Limb (tissue), 2 donors: Measurements from ENCODE around the gene CLSTN2.

Source experiments
- DNase-seq, 2 donors: peaks; one replicate each; pipeline ENCODE4 v3.0.0-alpha.2; 2016; ENCODE audit errors: extremely low spot score in 2 of 2

CLSTN2 gene

DNA sequence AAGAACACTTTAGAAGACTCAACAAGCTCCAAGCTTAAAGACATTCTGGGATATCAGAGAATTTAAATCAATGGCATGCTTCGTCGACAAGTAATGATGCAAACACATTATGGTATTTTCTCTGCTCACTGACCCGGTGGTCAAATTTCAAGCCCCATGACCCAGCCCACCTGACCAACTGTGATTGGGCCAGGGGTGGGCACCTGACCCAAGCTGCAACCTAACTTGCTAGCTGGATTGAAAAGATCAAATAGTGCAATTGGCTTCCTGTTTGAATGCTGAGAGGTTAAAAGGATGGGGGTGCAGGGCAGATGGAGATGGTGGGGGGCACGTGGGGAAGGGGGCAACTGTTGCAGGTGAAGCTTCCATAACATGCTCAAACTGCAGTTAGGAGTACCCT is 250.4 kb downstream of the CLSTN2 start:
- no peak for DNase-seq

DNA sequence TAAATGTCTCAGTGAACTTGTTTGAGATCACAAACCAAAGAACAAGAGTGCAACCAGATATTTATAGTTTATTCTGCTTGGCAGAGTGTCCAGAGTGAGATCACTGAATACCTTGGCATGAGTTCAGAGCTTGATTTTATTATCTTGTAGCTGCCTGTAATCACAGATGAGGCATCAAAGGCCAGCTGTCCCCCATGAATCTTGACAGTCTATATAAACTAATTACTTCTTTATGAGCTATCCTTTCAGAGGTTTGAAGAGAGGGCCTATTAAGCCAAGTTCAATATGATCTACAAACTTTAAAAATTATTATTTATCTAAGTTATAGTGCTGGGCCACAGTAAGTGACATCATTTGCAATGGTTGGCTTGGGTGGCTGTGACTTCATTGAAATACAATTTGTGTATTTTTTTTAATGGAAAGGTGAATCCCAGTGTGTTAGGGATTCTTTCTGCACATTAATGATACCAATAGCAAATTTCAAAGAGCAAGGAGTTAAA is 251.5 kb downstream of the CLSTN2 start:
- DNase-seq: peak; percentile 41 to 83

DNA sequence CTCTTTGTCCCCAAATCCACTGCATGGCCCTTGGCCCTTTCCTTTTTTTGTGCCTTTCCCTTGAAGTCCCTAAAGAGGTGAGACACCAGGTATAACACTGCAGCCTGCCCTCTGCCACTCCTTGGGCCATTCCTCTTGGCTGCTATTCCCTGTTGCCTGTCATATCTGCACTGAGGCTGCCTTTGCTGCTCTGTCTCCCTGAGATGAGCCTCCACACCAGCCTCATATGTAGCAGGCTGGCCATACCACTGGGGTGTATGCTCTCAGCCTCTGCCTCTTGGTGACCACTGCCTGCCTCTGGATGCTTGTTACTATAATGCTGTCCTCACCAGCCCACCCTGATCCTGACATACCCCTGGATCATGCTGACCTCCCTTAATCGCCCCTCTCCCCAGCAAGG is 252.0 kb downstream of the CLSTN2 start:
- no peak for DNase-seq

DNA sequence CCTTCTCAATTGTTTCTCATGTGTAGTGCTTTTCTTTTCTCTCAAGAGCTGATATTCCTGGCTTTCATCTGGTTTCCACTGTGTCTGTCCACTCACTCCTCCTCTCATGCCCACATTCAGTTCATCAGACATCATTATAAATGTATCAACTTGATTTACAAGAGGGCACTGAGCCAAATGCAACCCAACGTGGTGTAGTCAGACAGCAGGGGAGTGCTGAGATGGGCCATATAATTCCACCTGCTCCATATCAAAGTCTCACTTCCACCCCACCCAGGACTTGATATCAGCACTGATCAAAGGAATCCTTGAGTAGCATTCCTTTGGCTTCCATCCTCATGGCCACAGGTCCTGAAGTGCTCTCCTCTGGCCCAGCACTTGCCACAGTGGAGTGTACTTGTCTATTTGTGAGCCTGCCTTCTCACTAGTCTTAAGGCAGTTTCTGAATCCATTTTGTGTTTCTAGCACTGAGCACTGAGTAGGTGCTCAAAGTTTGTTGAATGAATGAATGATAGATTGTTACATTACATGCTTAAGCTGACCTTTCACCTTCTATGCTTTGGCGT is 252.8 kb downstream of the CLSTN2 start:
- no peak for DNase-seq

DNA sequence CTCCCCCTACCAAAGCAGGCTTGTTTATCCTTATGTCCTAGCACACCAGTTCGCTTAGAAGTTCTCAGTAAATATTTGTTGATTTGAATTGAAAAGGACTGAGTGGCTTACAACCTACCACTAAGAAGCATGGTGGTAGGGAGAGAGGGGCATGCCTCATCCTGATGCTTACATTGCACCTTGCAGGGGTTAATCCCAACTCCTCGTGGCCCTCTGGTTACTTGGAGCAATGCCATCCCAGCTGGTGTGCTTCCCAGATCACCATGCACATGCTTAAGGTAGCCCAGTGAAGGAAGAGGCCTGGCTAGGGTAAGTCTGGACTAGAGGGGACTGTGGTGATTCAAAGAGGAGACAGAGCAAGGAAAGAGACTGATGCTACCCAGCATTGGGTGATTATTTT is 253.3 kb downstream of the CLSTN2 start:
- DNase-seq: no peak

DNA sequence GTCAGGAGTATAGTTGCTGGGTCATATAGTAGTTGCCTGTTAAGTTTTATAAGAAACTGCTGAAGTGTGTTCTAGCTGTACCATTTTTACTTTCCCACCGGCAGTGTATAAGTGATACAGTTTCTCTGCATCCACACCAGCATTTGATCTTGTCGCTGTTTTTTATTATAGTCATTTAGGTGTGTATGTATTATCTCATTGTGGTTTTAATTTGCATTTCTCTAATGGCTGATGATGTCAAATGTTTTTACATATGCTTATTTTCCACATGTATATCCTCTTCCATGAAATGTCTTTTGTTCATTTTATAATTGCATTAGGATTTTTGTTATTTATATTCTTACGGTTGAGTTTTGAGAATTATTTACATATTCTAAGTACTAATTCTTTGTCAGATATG is 254.3 kb downstream of the CLSTN2 start:
- DNase-seq: no peak

DNA sequence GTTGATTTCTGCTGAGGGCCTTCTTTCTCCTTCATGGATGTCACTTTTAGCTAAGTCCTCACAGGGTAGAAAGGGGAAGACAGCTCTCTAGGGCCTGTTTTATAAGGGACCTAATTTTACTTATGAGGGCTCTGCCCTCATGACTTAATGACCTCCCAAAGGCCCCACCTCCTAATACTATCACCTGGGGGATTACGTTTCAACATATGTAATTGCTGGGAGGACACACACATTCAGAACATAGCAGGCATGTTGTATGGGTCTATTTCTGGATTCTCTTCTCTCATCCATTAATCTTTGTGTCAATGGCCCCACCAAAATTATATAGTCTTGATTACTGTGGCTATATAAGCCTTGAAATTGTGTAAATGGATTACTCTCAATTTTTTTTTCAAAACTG is 255.0 kb downstream of the CLSTN2 start:
- DNase-seq: no peak

DNA sequence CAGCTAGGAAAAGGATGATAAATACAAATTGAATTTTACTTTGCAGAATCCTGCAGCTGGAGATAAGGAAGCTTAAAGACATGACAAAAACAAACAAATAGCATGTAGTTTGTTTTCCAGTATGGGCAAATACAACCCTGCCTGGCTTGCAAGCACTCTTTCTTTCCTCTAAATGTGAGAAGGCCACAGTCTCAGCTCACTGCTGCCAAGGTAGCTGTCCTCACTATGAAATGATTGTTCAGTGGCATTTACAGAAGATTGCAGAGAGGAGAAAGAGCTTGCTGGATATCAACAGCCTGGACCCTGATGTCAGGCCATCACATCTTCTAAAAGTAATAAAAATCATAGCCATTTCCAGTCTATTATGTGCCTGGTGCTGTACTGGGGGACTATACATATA is 262.0 kb downstream of the CLSTN2 start:
- DNase-seq: no peak

DNA sequence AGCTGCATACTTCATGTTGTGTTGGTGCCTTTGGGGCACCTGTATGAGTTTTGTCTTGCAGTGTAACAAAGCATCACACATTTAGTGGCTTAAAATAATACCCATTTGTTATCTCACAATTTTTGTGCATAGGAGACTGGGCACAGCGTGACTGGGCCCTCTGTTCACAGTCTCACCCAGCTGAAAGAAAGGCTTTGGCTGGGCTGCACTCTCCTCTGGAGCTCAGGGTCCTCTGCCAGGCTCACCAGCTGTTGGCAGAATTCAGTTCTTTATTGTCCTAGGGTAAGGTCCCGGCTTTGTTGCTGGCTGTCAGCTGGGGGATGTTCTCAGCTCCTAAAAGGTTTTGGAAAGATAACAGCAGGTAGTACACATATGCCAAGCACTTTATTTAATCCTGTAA is 263.3 kb downstream of the CLSTN2 start:
- no peak for DNase-seq

DNA sequence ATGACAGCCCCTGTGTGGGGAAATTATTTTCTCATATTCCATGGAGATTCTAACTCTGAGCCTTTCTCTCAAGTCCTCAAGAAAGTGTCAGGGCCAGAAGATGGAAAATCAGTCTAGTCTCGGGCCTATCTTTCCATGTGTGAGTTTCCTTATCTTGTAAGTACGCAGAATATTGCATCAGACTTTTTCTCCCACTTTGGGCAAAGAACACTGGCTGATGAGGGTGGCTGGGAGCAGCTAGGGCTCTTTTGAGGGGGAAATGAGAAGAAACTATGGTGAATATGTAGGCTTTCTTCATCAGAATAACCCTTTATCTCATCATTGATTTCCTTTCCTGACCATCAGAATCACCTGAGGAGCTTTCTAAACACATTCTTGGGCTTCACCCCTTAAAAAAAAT is 264.0 kb downstream of the CLSTN2 start:
- no peak for DNase-seq

DNA sequence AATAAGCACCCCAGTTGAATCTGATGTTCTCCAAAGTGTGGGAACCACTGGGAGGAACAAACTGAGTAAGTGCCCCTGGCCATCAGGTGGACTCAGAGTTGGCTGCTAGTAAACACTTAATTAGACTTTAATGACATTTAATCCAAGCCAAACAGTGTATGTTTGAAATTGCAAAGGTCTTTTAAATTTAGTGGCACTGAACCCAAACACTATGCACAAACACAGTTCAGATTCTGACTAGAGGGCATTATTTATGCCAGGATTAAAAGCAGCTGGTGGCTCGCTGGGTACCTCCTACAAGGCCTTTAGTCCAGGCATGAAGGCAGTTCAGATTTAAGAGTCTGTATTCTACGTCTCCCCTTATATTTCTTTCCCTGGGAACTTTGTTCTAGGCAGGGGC is 264.8 kb downstream of the CLSTN2 start:
- DNase-seq: no peak

DNA sequence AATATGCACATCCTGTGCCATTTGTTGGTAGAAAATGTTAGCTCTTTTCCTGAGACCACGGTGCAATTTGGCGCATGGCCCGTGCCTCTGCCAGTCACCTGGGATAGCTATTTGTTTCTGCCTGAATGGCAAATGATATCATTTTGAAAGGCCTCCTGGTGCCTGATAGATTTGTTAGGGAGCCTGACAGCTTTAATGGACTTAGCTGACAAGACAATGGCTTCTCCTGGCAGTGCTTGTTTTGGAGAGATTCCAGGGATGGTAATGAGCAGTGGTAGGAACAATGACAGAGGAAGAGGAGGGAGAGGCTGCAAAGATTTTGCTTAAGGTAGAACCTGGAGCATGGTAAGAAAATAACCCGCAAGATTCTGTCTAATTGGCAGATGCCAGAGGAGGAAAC is 268.5 kb downstream of the CLSTN2 start:
- no peak for DNase-seq

DNA sequence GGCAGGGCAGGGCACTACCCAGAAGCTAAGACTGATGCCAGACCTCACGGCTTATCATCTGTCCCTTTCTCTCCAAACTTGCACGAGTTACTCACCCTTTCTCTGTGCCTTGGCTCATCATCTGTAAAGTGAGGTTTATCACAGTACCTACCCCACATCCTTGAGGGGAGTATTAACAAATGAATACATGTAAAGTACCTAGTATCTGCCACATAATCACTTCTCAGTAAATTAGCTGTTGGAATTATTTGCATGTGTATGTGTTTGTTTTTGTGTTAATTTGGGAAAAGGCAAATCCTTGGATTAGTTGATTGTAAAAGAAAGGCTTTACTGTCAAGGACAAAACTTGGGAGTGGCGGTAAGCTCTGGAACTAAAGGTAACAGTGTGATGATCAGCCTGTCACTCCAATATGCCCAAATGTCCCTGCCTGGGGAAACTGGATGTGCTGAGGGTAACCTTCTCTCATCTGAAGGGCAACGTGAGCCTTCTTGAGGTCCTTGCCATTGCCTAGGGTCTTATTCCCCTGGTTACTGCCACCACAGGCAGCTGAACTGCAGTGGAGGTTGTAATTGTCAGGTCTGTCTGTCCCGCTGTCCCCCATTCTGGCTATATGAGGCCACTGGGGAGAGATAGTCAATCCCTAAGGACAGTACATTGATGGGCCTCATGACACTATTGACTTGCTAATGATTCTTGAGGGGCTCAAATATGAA is 269.4 kb downstream of the CLSTN2 start:
- DNase-seq: no peak

DNA sequence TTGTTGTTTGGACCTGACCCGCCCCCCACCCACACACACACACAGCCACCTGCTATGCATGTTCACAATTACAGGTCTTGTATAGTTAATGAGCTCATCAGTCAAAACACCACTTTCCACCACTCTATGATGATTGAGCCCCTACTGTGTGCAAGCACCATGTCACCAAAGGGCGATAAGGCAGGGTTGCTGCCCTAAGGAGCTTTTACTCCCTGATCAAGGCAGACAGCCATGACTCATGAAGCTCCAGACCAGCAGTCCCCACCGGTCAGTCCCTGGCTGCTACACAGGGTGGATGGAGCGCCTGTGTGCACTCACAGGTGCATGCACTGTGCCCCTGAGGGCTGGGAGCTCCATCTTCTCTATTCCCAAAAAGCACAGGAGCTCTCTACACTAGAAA is 270.6 kb downstream of the CLSTN2 start:
- DNase-seq: no peak

DNA sequence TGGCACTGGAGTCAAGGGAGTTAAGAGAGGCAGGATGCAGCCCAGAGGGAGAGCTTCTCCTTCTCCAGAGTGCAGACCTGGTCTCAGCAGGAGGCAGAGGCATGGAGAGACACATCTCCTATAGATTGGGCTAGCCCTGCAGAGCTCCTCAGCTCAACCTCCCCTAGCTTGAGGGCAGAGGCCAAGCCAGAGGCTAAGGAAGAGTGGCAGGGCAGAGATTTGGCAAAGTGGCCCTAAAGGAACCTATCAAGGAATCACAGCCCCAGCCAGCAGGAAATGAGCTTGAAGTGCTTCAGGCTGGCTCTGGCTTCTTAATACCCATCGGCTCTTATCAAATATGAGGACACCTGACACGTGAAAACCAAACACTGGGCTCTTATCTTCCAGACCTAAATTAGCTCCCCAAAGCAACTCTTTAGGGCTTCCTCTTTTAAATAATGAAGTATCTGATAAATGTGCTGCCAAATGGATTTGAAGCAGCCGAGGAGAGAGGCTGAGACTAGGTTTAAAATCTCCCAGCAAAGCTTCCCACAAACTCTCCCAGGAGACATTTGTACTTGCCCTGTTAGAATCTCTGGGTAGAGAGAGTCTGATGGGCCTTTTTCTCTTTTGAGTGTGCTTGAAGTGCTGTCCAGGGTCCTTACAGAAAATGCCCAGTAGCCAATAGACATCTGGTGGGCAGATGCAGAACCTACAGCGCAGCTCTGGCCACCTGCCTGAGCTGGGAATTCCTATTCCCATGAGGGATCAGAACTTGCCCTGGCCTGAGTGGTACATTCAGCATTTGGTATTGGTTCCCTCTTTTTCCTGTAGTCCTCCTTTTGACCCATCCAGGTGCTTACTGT is 271.4 kb downstream of the CLSTN2 start:
- DNase-seq: peak; percentile 40 to 56

DNA sequence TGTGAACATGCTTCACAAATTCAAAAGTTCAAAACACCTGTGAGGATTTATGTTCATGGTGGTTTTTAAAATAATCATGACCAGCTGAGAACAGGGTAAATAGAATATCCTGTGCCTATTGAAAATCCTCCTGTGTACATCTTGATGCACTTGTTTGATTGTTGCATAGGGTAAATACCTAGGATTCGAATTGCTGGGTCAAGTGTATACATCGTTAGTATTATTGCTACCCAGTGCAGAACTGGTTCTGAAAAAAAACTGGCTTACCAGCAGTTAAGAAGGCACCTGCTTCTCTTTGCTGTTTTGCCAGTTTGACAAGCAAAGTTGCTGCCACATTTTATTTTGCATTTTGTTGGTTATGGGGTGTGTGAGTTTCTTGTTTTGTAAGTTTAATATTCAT is 272.6 kb downstream of the CLSTN2 start:
- DNase-seq: no peak

DNA sequence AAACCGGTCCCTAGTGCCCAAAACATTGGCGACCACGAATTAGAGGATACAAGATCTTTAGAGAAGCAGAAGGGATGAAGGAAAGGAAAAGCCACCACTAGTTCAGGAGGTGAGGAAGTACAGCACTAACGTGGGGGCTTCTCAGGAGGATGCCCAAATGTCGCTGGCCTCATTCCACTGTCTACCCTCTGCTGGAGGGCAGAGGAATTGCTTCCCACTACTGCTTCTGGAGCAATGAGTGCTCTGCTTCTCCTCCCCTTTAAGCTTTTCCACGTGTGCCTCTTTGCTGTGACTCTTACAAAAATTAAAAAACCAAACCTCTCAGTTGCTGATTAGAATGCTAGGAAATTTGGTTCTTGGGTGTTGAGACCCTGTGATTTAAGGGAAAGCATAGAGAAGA is 281.3 kb downstream of the CLSTN2 start:
- no peak for DNase-seq

DNA sequence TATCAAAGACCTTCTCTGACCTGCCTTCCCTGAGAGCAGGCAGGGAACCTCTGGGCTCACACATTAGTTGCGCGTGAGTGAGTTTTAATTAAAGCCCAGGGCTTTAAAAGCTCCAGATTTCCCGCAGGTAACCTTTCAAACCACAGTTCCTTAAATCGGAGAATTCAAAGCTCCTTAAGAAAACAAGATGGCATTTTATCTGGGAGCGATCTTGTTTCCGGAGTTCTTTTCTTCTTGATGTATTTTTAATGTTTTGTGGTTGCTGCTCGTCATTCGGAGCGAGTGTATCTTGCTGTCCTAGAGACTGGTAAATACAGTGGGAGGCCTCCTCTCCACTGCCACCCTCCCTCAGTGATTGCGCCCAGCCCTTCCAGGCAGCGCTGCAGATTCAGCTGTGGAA is 284.3 kb downstream of the CLSTN2 start:
- no peak for DNase-seq

DNA sequence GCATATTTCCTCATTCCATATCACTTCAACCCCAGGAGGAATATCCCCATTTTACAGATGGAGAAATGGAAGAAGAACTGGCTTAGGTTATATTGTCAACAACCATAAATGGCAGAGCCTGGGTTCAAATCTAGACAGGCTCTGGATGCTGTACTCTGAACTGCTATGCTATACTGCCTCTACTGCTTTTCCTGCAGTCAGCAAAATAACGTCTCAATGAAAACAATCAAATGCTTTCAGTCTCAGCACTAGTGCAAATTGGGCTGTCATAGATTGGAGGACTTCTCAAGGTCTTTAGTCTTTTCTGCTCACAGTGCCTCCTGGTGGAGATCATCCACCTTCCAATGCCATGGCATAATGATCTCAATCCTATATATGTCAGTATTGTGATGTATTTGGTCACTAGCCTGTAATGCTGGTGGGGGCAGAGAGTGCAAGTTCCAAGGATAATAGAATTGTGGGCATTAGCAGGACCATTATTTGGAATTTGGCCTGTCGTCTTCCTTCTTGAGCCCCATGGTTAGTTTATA is 285.0 kb downstream of the CLSTN2 start:
- DNase-seq: no peak

DNA sequence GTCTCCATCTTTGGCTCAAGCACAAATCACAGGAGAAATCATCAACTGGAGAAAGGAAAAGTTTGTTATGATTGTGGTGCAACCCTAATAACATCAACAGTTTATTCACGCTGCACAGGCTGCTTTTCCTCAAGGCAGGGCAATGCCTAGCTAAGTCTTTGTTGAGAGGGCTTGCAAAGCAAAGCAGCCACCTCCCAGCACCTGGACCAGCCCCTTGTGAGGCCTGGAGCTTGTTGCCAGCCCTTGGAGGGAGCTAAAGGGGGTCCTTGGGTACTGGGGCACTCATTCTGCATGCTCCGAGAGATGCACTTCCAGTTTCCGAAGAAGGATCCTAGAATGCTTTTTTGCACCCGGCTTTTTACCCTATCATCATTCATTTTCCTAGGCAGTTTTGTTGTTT is 288.2 kb downstream of the CLSTN2 start:
- DNase-seq: no peak

DNA sequence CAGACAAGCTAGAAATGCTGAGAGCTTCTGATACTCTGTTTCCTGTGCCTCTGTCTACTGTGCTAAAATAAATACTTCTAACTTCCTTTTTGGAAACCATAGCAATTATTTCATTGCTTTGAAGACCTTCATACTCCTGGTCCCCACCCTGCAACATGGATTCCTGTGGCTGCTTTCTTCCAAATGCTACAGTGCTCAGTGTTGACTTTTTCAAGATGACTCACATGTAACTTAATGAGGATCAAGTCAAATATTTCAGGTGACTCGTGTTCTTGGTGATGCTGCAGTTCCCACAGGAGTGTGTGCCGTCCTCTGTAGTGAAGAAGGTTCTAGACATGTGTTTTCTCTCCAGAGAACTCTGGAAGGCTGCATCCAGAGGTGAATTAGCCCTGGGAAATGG is 288.6 kb downstream of the CLSTN2 start:
- no peak for DNase-seq

DNA sequence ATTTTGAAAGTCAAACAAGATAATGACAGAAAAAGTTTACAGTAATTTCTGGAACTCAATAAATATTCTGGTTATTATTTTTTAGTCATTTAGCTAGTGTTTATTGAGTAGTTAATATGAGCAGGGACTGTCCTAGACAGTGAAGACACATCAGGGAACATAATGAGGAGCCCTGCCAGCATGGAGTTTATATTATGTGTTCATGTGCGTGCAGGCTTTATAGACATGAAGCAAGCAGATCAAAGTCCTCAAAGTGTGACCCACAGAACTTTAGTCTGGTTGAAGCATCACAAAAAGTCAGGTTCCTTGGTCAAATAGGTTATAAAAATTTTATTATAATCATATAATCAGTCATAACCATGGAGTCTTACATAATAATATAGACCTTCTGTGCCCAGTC is 289.3 kb downstream of the CLSTN2 start:
- DNase-seq: no peak
